ENCODE results near the gene HOXD11.

DNA sequence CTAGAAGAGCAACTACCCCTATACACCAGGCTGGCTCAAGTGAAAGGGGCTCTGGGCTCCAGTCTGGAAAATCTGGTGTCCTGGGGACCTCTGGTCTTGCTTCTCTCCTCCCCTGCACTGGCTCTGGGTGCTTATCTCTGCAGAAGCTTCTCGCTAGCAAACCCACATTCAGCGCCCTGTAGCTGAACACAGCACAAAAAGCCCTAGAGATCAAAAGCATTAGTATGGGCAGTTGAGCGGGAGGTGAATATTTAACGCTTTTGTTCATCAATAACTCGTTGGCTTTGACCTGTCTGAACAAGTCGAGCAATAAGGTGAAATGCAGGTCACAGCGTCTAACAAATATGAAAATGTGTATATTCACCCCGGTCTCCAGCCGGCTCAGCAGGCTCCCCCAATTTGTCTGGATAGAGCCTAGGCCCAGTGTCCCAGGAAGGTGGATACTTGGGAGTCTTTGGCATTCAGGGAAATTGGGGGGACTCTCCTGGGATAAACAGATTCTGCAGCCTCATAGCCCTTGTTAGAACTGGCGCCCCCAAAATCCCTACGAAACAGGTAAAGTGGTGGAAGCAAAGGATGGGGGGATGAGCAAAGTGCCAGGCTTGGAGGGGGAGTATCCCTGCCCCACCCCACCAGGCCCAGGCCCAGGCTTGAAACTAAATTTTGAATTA lies 41.8 kb downstream of the HOXD11 start:
- TF ChIP-seq, protein P1, sequence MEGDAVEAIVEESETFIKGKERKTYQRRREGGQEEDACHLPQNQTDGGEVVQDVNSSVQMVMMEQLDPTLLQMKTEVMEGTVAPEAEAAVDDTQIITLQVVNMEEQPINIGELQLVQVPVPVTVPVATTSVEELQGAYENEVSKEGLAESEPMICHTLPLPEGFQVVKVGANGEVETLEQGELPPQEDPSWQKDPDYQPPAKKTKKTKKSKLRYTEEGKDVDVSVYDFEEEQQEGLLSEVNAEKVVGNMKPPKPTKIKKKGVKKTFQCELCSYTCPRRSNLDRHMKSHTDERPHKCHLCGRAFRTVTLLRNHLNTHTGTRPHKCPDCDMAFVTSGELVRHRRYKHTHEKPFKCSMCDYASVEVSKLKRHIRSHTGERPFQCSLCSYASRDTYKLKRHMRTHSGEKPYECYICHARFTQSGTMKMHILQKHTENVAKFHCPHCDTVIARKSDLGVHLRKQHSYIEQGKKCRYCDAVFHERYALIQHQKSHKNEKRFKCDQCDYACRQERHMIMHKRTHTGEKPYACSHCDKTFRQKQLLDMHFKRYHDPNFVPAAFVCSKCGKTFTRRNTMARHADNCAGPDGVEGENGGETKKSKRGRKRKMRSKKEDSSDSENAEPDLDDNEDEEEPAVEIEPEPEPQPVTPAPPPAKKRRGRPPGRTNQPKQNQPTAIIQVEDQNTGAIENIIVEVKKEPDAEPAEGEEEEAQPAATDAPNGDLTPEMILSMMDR (IDR thresholded peaks at IDR 0.05; ENCODE audit: low read depth, low read length) = no peak
- TF ChIP-seq, protein P2, sequence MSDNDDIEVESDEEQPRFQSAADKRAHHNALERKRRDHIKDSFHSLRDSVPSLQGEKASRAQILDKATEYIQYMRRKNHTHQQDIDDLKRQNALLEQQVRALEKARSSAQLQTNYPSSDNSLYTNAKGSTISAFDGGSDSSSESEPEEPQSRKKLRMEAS (IDR thresholded peaks at IDR 0.05; ENCODE audit: low read depth, low read length) = no peak
